ENCODE data around the gene DOCK8. TPM values are rescaled to one million over a fixed set of nuclear protein-coding genes. Genes with fewer than 3 reads are reported as not detected.
"Not testable (repeated sequence)": the region's sequence is repeated elsewhere in the genome, so short reads cannot be mapped to it uniquely, and the experiment has no call there.

DOCK8 gene
- total RNA-seq, 1 donor: under 0.01 TPM

DNA sequence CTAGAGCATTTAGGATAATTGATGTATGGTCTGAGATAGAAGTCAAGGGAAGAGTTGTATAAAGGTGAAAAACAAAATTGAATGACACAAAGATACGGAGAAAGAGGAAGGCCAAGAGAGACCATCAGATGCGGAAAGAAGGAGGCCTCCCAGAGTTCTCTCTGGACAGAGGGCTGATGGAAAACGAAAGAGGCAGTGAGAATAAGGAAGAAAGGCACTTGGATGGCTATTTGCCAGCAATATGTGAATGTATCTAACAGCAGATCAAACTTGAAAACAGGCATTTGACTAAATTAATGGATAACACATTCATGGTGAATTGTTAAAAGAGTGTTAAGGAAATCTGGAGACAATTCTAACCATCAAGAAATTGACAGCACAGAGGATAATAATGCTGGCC lies 2.4 kb upstream of the DOCK8 start:
- Histone ChIP-seq H3K4me2 (ENCODE audit: insufficient read depth, low read length) (no peak overlapping the region), H3K79me2 (ENCODE audit: insufficient read depth, low read length) (no peaks in the 10 kb centered on the region), H3K27ac (ENCODE audit: low read depth, low read length) (no peak overlapping the region), H2AFZ (ENCODE audit: low read length) (no peak overlapping the region), H3K36me3 (ENCODE audit: insufficient read depth, low read length) (no peaks in the 10 kb centered on the region), H3K27me3 (ENCODE audit: insufficient read depth, low read length) (peaks cover 12% of the 10 kb centered on the region), H3K4me3 (ENCODE audit: insufficient read depth, low read length) (no peak overlapping the region), H3K4me1 (ENCODE audit: insufficient read depth, low read length) (no peaks in the 10 kb centered on the region), H3K9me3 (ENCODE audit: low read depth, low read length) (no peaks in the 10 kb centered on the region), H4K20me1 (ENCODE audit: insufficient read depth, low read length) (no peaks in the 10 kb centered on the region)
- DNase-seq (ENCODE audit: insufficient read length, low spot score, missing footprints): no peak
- no peak for TF ChIP-seq CTCF (IDR thresholded peaks at IDR 0.05; ENCODE audit: extremely low read depth, low read depth, low read length)

- H3K4me2 ChIP-seq (ENCODE audit: insufficient read depth, low read length): not testable (repeated sequence)
Measured at GRCh38 chr9:213901-214300, 764 bp upstream of the DOCK8 start.

DNA sequence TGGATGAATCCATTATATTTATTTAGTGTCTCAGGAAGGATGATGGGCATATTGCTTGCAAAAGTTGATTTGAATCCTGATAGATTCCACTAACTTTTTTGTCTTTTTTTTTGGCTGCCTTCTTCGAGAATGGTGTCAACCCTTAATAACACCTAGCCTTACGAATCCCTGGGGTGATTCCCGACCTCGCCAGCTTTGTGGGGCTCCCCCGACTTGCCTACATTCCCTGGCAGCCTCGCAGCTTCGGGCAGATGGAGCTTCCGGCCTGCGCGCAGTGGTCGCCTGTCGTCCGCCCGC lies 366 bp upstream of the DOCK8 start:
- Histone ChIP-seq H2AFZ (ENCODE audit: low read length) (no peak overlapping the region), H3K4me3 (ENCODE audit: insufficient read depth, low read length) (peak overlapping the region; percentile 40)

More at GRCh38 chr9:213901-214300, 764 bp upstream of the DOCK8 start:
- not testable (repeated sequence) for H3K36me3 ChIP-seq (ENCODE audit: insufficient read depth, low read length); H3K9me3 ChIP-seq (ENCODE audit: low read depth, low read length); H2AFZ ChIP-seq (ENCODE audit: low read length); H3K79me2 ChIP-seq (ENCODE audit: insufficient read depth, low read length); H4K20me1 ChIP-seq (ENCODE audit: insufficient read depth, low read length); H3K4me3 ChIP-seq (ENCODE audit: insufficient read depth, low read length); H3K27ac ChIP-seq (ENCODE audit: low read depth, low read length); DNase-seq (ENCODE audit: insufficient read length, low spot score, missing footprints); H3K4me1 ChIP-seq (ENCODE audit: insufficient read depth, low read length)
- peaks cover 12% of the 10 kb centered on the region for H3K27me3 ChIP-seq (ENCODE audit: insufficient read depth, low read length)

GRCh38 chr9:215631-216155 lies 1.0 kb downstream of the DOCK8 start:
- H3K9me3 ChIP-seq (ENCODE audit: low read depth, low read length): no peaks in the 10 kb centered on the region
- no peaks in the 10 kb centered on the region for H3K36me3 ChIP-seq (ENCODE audit: insufficient read depth, low read length)
- no peaks in the 10 kb centered on the region for H4K20me1 ChIP-seq (ENCODE audit: insufficient read depth, low read length)
- no peak overlapping the region for H3K4me2 ChIP-seq (ENCODE audit: insufficient read depth, low read length)
- DNase-seq (ENCODE audit: insufficient read length, low spot score, missing footprints): no peak
- no peak for TF ChIP-seq CTCF (IDR thresholded peaks at IDR 0.05; ENCODE audit: extremely low read depth, low read depth, low read length)
- no peak overlapping the region for H2AFZ ChIP-seq (ENCODE audit: low read length)
- no peaks in the 10 kb centered on the region for H3K79me2 ChIP-seq (ENCODE audit: insufficient read depth, low read length)
- peaks cover 12% of the 10 kb centered on the region for H3K27me3 ChIP-seq (ENCODE audit: insufficient read depth, low read length)
- no peak overlapping the region for H3K27ac ChIP-seq (ENCODE audit: low read depth, low read length)
- H3K4me3 ChIP-seq (ENCODE audit: insufficient read depth, low read length): no peak overlapping the region
- no peaks in the 10 kb centered on the region for H3K4me1 ChIP-seq (ENCODE audit: insufficient read depth, low read length)

More for the DNA sequence above, 366 bp upstream of the DOCK8 start:
- no peak for TF ChIP-seq CTCF (IDR thresholded peaks at IDR 0.05; ENCODE audit: extremely low read depth, low read depth, low read length)
- Histone ChIP-seq H3K79me2 (ENCODE audit: insufficient read depth, low read length) (no peaks in the 10 kb centered on the region), H4K20me1 (ENCODE audit: insufficient read depth, low read length) (no peaks in the 10 kb centered on the region), H3K27ac (ENCODE audit: low read depth, low read length) (no peak overlapping the region), H3K4me2 (ENCODE audit: insufficient read depth, low read length) (peak overlapping the region; percentile 55), H3K27me3 (ENCODE audit: insufficient read depth, low read length) (peaks cover 12% of the 10 kb centered on the region), H3K36me3 (ENCODE audit: insufficient read depth, low read length) (no peaks in the 10 kb centered on the region), H3K4me1 (ENCODE audit: insufficient read depth, low read length) (no peaks in the 10 kb centered on the region), H3K9me3 (ENCODE audit: low read depth, low read length) (no peaks in the 10 kb centered on the region)
- DNase-seq (ENCODE audit: insufficient read length, low spot score, missing footprints): no peak
